ENCODE measurements around the gene PREX1. TPM values are rescaled to one million over a fixed set of nuclear protein-coding genes. Genes with fewer than 3 reads are reported as not detected.

The PREX1 gene
- total RNA-seq, 1 experiment from 2014 or later: not detected

GRCh38 chr20:48678421-48678820 lies 149.4 kb downstream of the PREX1 start:
- CTCF ChIA-PET: interaction anchor here (0.6 kb wide), 1 partner anchor 226 kb away, joined by 6 read pairs; no protein-coding TSS in a partner anchor
- BruUV-seq (replicated peaks): no TSS peak
- Mint-ChIP-seq H3K4me1 (ENCODE audit: insufficient read depth, unreplicated experiment) (no peaks in the 10 kb centered on the region), H3K36me3 (ENCODE audit: insufficient read depth, unreplicated experiment) (peaks cover 1% of the 10 kb centered on the region), H3K9me3 (ENCODE audit: unreplicated experiment) (no peaks in the 10 kb centered on the region), H3K4me3 (ENCODE audit: unreplicated experiment) (no peak overlapping the region), H3K27ac (ENCODE audit: low read depth, unreplicated experiment) (no peak overlapping the region), H3K27me3 (ENCODE audit: insufficient read depth, unreplicated experiment) (peaks cover 16% of the 10 kb centered on the region)
- POLR2A ChIA-PET: no interaction called here
- DNase-seq (ENCODE audit: unreplicated experiment): no peak
- intact Hi-C loops (cut with micrococcal nuclease): no loop called here
- TF ChIP-seq CTCF (IDR thresholded peaks at IDR 0.05; ENCODE audit: unreplicated experiment): no peak

GRCh38 chr20:48676795-48677460 lies 150.9 kb downstream of the PREX1 start:
- intact Hi-C loops (cut with micrococcal nuclease): no loop called here
- Mint-ChIP-seq H3K27ac (ENCODE audit: low read depth, unreplicated experiment) (no peak overlapping the region), H3K27me3 (ENCODE audit: insufficient read depth, unreplicated experiment) (peaks cover 31% of the 10 kb centered on the region), H3K4me1 (ENCODE audit: insufficient read depth, unreplicated experiment) (no peaks in the 10 kb centered on the region), H3K9me3 (ENCODE audit: unreplicated experiment) (no peaks in the 10 kb centered on the region), H3K36me3 (ENCODE audit: insufficient read depth, unreplicated experiment) (peaks cover 6% of the 10 kb centered on the region), H3K4me3 (ENCODE audit: unreplicated experiment) (no peak overlapping the region)
- ChIA-PET POLR2A (interaction anchor here (0.6 kb wide), 1 partner anchor 12 kb away, joined by 3 read pairs; no protein-coding TSS in a partner anchor), CTCF (interaction anchor here (0.8 to 1.0 kb wide), 2 partner anchors 19 to 56 kb away, joined by 3 to 4 read pairs; no protein-coding TSS in a partner anchor)
- BruUV-seq (replicated peaks): no TSS peak
- TF ChIP-seq CTCF (IDR thresholded peaks at IDR 0.05; ENCODE audit: unreplicated experiment): no peak
- DNase-seq (ENCODE audit: unreplicated experiment): no peak

GRCh38 chr20:48676125-48676524 lies 151.7 kb downstream of the PREX1 start:
- no peaks in the 10 kb centered on the region for H3K4me1 Mint-ChIP-seq (ENCODE audit: insufficient read depth, unreplicated experiment)
- H3K36me3 Mint-ChIP-seq (ENCODE audit: insufficient read depth, unreplicated experiment): peaks cover 6% of the 10 kb centered on the region
- BruUV-seq (replicated peaks): no TSS peak
- CTCF ChIA-PET: no interaction called here
- POLR2A ChIA-PET: no interaction called here
- H3K27me3 Mint-ChIP-seq (ENCODE audit: insufficient read depth, unreplicated experiment): peaks cover 39% of the 10 kb centered on the region
- DNase-seq (ENCODE audit: unreplicated experiment): no peak
- no peak overlapping the region for H3K4me3 Mint-ChIP-seq (ENCODE audit: unreplicated experiment)
- TF ChIP-seq CTCF (IDR thresholded peaks at IDR 0.05; ENCODE audit: unreplicated experiment): no peak
- intact Hi-C loops (cut with micrococcal nuclease): no loop called here
- H3K27ac Mint-ChIP-seq (ENCODE audit: low read depth, unreplicated experiment): no peak overlapping the region
- no peaks in the 10 kb centered on the region for H3K9me3 Mint-ChIP-seq (ENCODE audit: unreplicated experiment)

GRCh38 chr20:48674461-48674860 lies 153.3 kb downstream of the PREX1 start:
- ChIA-PET POLR2A (no interaction called here), CTCF (interaction anchor here (0.6 kb wide), 1 partner anchor 235 kb away, joined by 3 read pairs; no protein-coding TSS in a partner anchor)
- intact Hi-C loops (cut with micrococcal nuclease): no loop called here

More at GRCh38 chr20:48674461-48674860, 153.3 kb downstream of the PREX1 start:
- peaks cover 6% of the 10 kb centered on the region for H3K36me3 Mint-ChIP-seq (ENCODE audit: insufficient read depth, unreplicated experiment)
- TF ChIP-seq CTCF (IDR thresholded peaks at IDR 0.05; ENCODE audit: unreplicated experiment): no peak
- H3K9me3 Mint-ChIP-seq (ENCODE audit: unreplicated experiment): no peaks in the 10 kb centered on the region
- peaks cover 56% of the 10 kb centered on the region for H3K27me3 Mint-ChIP-seq (ENCODE audit: insufficient read depth, unreplicated experiment)
- no peak overlapping the region for H3K27ac Mint-ChIP-seq (ENCODE audit: low read depth, unreplicated experiment)
- DNase-seq (ENCODE audit: unreplicated experiment): no peak
- no peaks in the 10 kb centered on the region for H3K4me1 Mint-ChIP-seq (ENCODE audit: insufficient read depth, unreplicated experiment)
- H3K4me3 Mint-ChIP-seq (ENCODE audit: unreplicated experiment): no peak overlapping the region
- no TSS peak for BruUV-seq (replicated peaks)
